Measurements from ENCODE around the gene ZNF518B. TPM values are rescaled to one million over a fixed set of nuclear protein-coding genes. Genes with fewer than 3 reads are reported as not detected.

The ZNF518B gene
- total and polyA plus RNA-seq, 8 donors = 0.99 to 9.9 (median 2.4) TPM

GRCh38 chr4:10395971-10396580, 61.1 kb downstream of the ZNF518B start:
- intact Hi-C loops (cut with DNase I) = loop anchor here in 1 of 3 donors (5.0 kb wide), 1 partner anchor 239 kb away; no protein-coding TSS in a partner anchor
- WGBS, 2 donors = 70 to 88% methylated on average over 1 of the region's 1 CpG
- no peaks in the 10 kb centered on the region for H3K27me3 ChIP-seq
- no peak for TF ChIP-seq CTCF (IDR thresholded peaks at IDR 0.05)
- no peak overlapping the region for H3K27ac ChIP-seq
- ATAC-seq (no peak), FAIRE-seq (no peak), DNase-seq (no peak)
- no peaks in the 10 kb centered on the region for H3K4me1 ChIP-seq
- no peak overlapping the region for H3K4me3 ChIP-seq
- no peaks in the 10 kb centered on the region for H3K9me3 ChIP-seq
- no peaks in the 10 kb centered on the region for H3K36me3 ChIP-seq

Other genes with a start within 250 kb of the ZNF518B start
- gene CLNK, start 227.3 kb upstream of the ZNF518B start, total RNA-seq = under 1 TPM in 4 of 6 donors, not detected in 2; 0.05 to 0.19 (median 0.09) TPM
- under 1 TPM; 0.02 to 0.19 TPM for gene CLNK, start 227.3 kb upstream of the ZNF518B start, polyA plus RNA-seq

Measured in pancreas (tissue), 10 donors.